HG03060 (cell line): ENCODE data around the gene PACRG.
"Not testable (repeated sequence)": the region's sequence is repeated elsewhere in the genome, so short reads cannot be mapped to it uniquely, and the experiment has no call there.

Experiments
- ATAC-seq: cut with Tn5 transposase; IDR thresholded peaks from one replicate; pipeline ENCODE4 v1.9.1; 2021; ENCODE audit warnings: low read depth, moderate number of reproducible peaks; ENCODE audit not compliant: unreplicated experiment

The PACRG gene

GRCh38 chr6:162727322-162728182, at the start of gene PACRG, which contains the start of gene PRKN:
PACRG (plus strand) TSS chr6:162727974.
PRKN (minus strand) TSS chr6:162727766.
- peak; percentile 96 for ATAC-seq

GRCh38 chr6:162678896-162679295, 48.9 kb upstream of the PACRG start:
- ATAC-seq, result not testable (repeated sequence)

GRCh38 chr6:162679681-162680080, 48.1 kb upstream of the PACRG start:
- no peak for ATAC-seq

GRCh38 chr6:162680367-162680766, 47.4 kb upstream of the PACRG start:
- ATAC-seq, result no peak

- no peak for ATAC-seq
These were observed 46.9 kb upstream of the PACRG start for GRCh38 chr6:162680871-162681270.

- ATAC-seq, result no peak
These were observed 46.3 kb upstream of the PACRG start for GRCh38 chr6:162681447-162681846.

GRCh38 chr6:162683135-162683534, 44.6 kb upstream of the PACRG start:
- no peak for ATAC-seq

GRCh38 chr6:162684052-162684451, 43.7 kb upstream of the PACRG start:
- ATAC-seq, result no peak

GRCh38 chr6:162684961-162685360, 42.8 kb upstream of the PACRG start:
- ATAC-seq, result no peak

- ATAC-seq, result no peak
These were observed 42.2 kb upstream of the PACRG start for GRCh38 chr6:162685586-162685985.

- ATAC-seq, result no peak
These were observed 38.9 kb upstream of the PACRG start for GRCh38 chr6:162688751-162689345.

- no peak for ATAC-seq
These were observed 37.6 kb upstream of the PACRG start for GRCh38 chr6:162690158-162690557.

GRCh38 chr6:162697872-162698403, 29.8 kb upstream of the PACRG start:
- no peak for ATAC-seq

- ATAC-seq, result no peak
These were observed 29.3 kb upstream of the PACRG start for GRCh38 chr6:162698440-162698839.

- no peak for ATAC-seq
These were observed 27.8 kb upstream of the PACRG start for GRCh38 chr6:162699961-162700360.

GRCh38 chr6:162700966-162701365, 26.8 kb upstream of the PACRG start:
- ATAC-seq, result no peak

- ATAC-seq, result no peak
These were observed 26.2 kb upstream of the PACRG start for GRCh38 chr6:162701551-162701950.

GRCh38 chr6:162702446-162702845, 25.3 kb upstream of the PACRG start:
- no peak for ATAC-seq

- ATAC-seq, result no peak
These were observed 23.8 kb upstream of the PACRG start for GRCh38 chr6:162704001-162704400.

GRCh38 chr6:162705736-162706135, 22.0 kb upstream of the PACRG start:
- ATAC-seq, result no peak

GRCh38 chr6:162706232-162706631, 21.5 kb upstream of the PACRG start:
- no peak for ATAC-seq

- ATAC-seq, result no peak
These were observed 18.8 kb upstream of the PACRG start for GRCh38 chr6:162708971-162709370.
